Karpas-422 (cell line): ENCODE data around the gene TPK1. TPM values are rescaled to one million over a fixed set of nuclear protein-coding genes. Genes with fewer than 3 reads are reported as not detected.

Experiments used
- DNase-seq: peaks from one replicate; pipeline ENCODE4 v3.0.0-alpha.2; 2015
- H2AFZ ChIP-seq: fragments of 200-600 bp; sonication (generic); 2 replicates; pipeline ENCODE4 v1.6.1; 2014; ENCODE audit warnings: antibody characterized with exemption, low read length, mixed read lengths
- H3K27ac ChIP-seq: fragments of 200-600 bp; sonication (generic); 2 replicates; pipeline ENCODE4 v1.5.1; 2014; ENCODE audit warnings: mild to moderate bottlenecking, low read length, moderate library complexity
- H3K27me3 ChIP-seq: fragments of 200-600 bp; sonication (generic); 2 replicates; pipeline ENCODE4 v1.6.1; 2014; ENCODE audit warnings: low read length, mixed read lengths
- H3K36me3 ChIP-seq: fragments of 200-600 bp; sonication (generic); 2 replicates; pipeline ENCODE4 v1.6.1; 2014; ENCODE audit warnings: low read length, mixed read lengths; ENCODE audit not compliant: insufficient read depth
- H3K4me1 ChIP-seq: fragments of 200-600 bp; sonication (generic); 2 replicates; pipeline ENCODE4 v1.6.1; 2014; ENCODE audit warnings: mild to moderate bottlenecking, low read length, mixed read lengths
- H3K4me2 ChIP-seq: fragments of 200-600 bp; sonication (generic); 2 replicates; pipeline ENCODE4 v1.6.1; 2014; ENCODE audit warnings: low read length, low read depth, mild to moderate bottlenecking; ENCODE audit not compliant: poor library complexity, severe bottlenecking
- H3K4me3 ChIP-seq: fragments of 200-600 bp; sonication (generic); 2 replicates; pipeline ENCODE4 v1.5.1; 2014; ENCODE audit warnings: mild to moderate bottlenecking, antibody characterized with exemption, low read length, mixed read lengths
- H3K79me2 ChIP-seq: fragments of 200-600 bp; sonication (generic); 2 replicates; pipeline ENCODE4 v1.6.1; 2014; ENCODE audit warnings: mild to moderate bottlenecking, low read length, mixed read lengths
- H3K9ac ChIP-seq: fragments of 200-600 bp; sonication (generic); 2 replicates; pipeline ENCODE4 v1.6.0; 2014; ENCODE audit warnings: low read length
- H3K9me2 ChIP-seq: fragments of 200-600 bp; sonication (generic), shearing (Covaris generic); replicated peaks from 2 replicates; pipeline ENCODE4 v1.6.0; 2014; ENCODE audit warnings: mild to moderate bottlenecking, low read length, moderate library complexity; ENCODE audit not compliant: insufficient read depth
- H3K9me3 ChIP-seq: fragments of 300-700, 200-600 bp; sonication (generic); 2 replicates; pipeline ENCODE4 v1.6.1; 2014; ENCODE audit warnings: low read length, mixed read lengths
- H4K20me1 ChIP-seq: fragments of 200-600 bp; sonication (generic); 2 replicates; pipeline ENCODE4 v1.6.1; 2014; ENCODE audit warnings: mild to moderate bottlenecking, antibody characterized with exemption, low read length, low read depth; ENCODE audit not compliant: insufficient read depth
- total RNA-seq: library from RNA; depleted of rRNA; stranded (reverse); fragments of >200 nt; shearing (Covaris generic); gene quantifications from 2 replicates; pipeline ENCODE4 v1.2.3, GENCODE V29; 2014; ENCODE audit warnings: low replicate concordance

The TPK1 gene
- total RNA-seq, 1 experiment from 2014 or later, result 11.5 TPM

DNA sequence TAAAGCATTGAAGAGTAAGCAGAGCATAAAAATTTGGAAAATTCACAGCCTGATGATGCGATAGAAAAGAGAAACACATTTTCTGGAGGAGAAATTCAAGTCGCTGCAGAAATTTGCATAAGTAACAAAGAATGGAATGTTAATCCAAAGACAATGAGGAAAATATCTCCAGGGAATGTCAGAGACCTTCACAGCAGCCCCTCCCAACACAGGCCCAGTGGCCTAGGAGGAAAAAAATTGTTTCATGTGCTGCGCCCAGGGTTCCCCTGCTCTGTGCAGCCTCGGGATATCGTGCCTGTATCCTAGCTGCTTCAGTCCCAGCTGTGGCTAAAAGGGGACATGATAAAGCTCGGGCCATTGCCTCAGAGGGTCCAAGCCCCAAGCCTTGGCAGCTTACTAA, 206.8 kb downstream of the TPK1 start:
- H3K27me3 ChIP-seq, result 0 out of 2 replicates have a peak, but pooled peaks cover 3% of the 10 kb centered on the region
- no peaks in the 10 kb centered on the region for H3K79me2 ChIP-seq
- H3K4me1 ChIP-seq, result no peaks in the 10 kb centered on the region
- no peak overlapping the region for H2AFZ ChIP-seq
- DNase-seq, result no peak
- H3K36me3 ChIP-seq, result no peaks in the 10 kb centered on the region
- no peak overlapping the region for H3K4me2 ChIP-seq
- no peak overlapping the region for H3K9ac ChIP-seq
- H3K4me3 ChIP-seq, result no peak overlapping the region
- H3K9me2 ChIP-seq, result no peaks in the 10 kb centered on the region; the same call in 1 of the 2 replicates
- H3K9me3 ChIP-seq, result peaks cover 10% of the 10 kb centered on the region; the same call in 1 of the 2 replicates
- H3K27ac ChIP-seq, result no peak overlapping the region
- H4K20me1 ChIP-seq, result no peaks in the 10 kb centered on the region

DNA sequence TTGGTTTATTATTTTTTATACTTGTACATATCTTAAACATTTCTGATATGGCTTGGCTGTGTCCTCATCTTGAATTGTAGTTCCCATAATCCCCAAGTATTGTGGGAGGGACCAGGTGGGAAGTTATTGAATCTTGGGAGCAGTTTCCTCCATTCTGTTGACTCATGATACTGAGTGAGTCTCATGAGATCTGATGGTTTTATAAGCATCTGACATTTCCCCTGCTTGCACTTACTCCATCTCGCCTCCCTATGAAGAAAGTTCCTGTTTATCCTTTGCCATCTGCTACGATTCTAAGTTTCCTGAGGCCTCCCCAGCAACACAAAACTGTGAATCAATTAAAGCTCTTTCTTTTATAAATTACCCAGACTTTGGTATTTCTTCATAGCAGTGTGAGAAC, 207.7 kb downstream of the TPK1 start:
- no peaks in the 10 kb centered on the region for H3K36me3 ChIP-seq
- H3K27ac ChIP-seq, result no peak overlapping the region
- H3K9me2 ChIP-seq, result no peaks in the 10 kb centered on the region
- no peaks in the 10 kb centered on the region for H3K4me1 ChIP-seq
- no peak overlapping the region for H3K4me2 ChIP-seq
- peaks cover 10% of the 10 kb centered on the region; the same call in 1 of the 2 replicates for H3K9me3 ChIP-seq
- H3K9ac ChIP-seq, result no peak overlapping the region
- no peak overlapping the region for H2AFZ ChIP-seq
- no peak for DNase-seq
- 0 out of 2 replicates have a peak, but pooled peaks cover 3% of the 10 kb centered on the region for H3K27me3 ChIP-seq
- H4K20me1 ChIP-seq, result no peaks in the 10 kb centered on the region
- H3K79me2 ChIP-seq, result no peaks in the 10 kb centered on the region
- H3K4me3 ChIP-seq, result no peak overlapping the region

DNA sequence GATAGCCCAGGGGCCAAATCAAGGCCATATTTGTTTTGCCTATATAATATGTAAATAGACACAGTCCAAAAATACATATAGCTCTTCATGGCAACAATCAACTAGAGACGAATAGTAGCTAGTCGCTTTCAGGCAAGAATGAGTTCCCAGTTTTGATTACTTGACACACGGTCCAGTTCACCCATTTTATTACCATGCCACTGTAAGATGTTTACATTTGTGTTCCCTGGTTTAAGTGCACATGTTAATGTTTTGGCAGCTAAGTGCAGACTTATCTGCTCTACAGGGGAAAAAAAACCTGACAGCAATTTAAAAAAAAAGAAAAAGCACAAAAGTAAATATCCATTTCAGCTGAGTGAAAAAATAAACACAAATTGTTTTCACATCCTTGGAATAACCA, 213.1 kb downstream of the TPK1 start:
- Histone ChIP-seq H3K36me3 (no peaks in the 10 kb centered on the region), H4K20me1 (no peaks in the 10 kb centered on the region), H3K9ac (no peak overlapping the region), H3K4me1 (no peaks in the 10 kb centered on the region), H3K4me2 (no peak overlapping the region), H3K9me3 (0 out of 2 replicates have a peak, but pooled peaks cover 3% of the 10 kb centered on the region), H3K9me2 (no peaks in the 10 kb centered on the region), H3K27ac (no peak overlapping the region), H3K4me3 (no peak overlapping the region), H2AFZ (no peak overlapping the region), H3K79me2 (no peaks in the 10 kb centered on the region), H3K27me3 (0 out of 2 replicates have a peak, but pooled peaks cover 3% of the 10 kb centered on the region)
- no peak for DNase-seq

DNA sequence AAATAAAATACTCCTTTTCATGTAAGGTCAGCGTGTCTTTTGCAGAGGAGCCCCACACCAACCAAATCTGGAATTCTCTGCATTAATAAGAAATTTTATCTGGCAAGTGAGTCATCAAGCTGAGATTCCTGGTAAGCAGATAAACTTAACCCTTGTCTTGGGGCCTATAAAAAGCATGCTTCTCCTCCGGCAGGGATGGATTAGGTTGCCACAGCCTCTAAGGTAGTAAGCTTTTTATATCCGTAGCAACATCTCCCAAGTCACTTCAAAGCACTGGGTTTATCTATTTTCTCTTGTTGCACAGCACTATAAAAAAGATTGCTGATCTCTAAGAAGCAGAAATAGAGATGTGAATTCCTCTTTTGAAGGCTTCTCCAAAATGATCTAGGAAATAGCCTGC, 229.6 kb downstream of the TPK1 start:
- no peak overlapping the region for H3K4me2 ChIP-seq
- H3K79me2 ChIP-seq, result no peaks in the 10 kb centered on the region
- no peak overlapping the region for H3K27ac ChIP-seq
- no peak for DNase-seq
- no peaks in the 10 kb centered on the region for H3K36me3 ChIP-seq
- no peaks in the 10 kb centered on the region for H3K4me1 ChIP-seq
- H2AFZ ChIP-seq, result no peak overlapping the region
- H3K9me2 ChIP-seq, result no peaks in the 10 kb centered on the region
- H3K9ac ChIP-seq, result no peak overlapping the region
- H4K20me1 ChIP-seq, result no peaks in the 10 kb centered on the region
- H3K9me3 ChIP-seq, result no peaks in the 10 kb centered on the region
- H3K4me3 ChIP-seq, result no peak overlapping the region
- no peaks in the 10 kb centered on the region for H3K27me3 ChIP-seq

DNA sequence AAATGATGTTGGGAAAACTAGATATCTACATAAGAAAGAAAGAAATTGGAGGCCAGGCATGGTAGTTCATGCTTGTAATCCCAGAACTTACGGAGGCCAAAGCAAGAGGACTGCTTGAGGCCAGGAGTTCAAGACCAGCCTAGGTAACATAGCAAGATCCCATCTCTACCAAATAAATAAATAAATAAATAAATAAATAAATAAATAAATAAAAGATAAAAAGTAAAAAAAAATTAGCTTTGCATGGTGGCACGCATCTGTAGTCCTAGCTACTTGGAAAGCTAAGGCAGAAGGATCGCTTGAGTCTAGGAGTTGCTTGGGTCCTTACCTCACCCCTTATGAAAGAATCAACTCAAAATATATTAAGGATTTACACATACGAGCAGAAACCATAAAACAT, 238.9 kb downstream of the TPK1 start:
- no peak overlapping the region for H3K4me2 ChIP-seq
- DNase-seq, result no peak

DNA sequence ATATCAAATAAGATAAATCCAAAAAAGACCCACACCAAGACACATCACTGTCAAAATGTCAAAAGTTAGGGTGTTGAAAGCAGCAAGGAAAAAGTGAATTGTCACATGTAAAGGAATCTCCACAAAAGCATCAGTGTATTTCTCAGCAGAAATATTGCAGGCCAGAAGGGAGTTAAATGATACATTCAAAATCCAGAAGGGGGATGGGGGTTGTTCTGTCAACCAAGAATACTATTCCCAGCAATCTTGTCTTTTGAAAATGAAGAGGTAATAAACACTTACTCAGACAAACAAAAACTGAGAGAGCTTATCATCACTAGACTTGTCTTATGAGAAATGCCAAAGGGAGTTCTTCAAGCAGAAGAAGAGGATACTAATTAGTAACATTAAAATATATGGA, 241.3 kb downstream of the TPK1 start:
- Histone ChIP-seq H3K27me3 (no peaks in the 10 kb centered on the region), H3K79me2 (no peaks in the 10 kb centered on the region), H3K9me2 (no peaks in the 10 kb centered on the region), H3K9ac (no peak overlapping the region), H3K36me3 (no peaks in the 10 kb centered on the region), H3K9me3 (no peaks in the 10 kb centered on the region), H3K4me3 (no peak overlapping the region), H3K4me1 (no peaks in the 10 kb centered on the region), H4K20me1 (no peaks in the 10 kb centered on the region), H3K4me2 (no peak overlapping the region), H3K27ac (no peak overlapping the region), H2AFZ (no peak overlapping the region)
- no peak for DNase-seq

More for the DNA sequence above, 238.9 kb downstream of the TPK1 start:
- Histone ChIP-seq H3K9me3 (no peaks in the 10 kb centered on the region), H4K20me1 (no peaks in the 10 kb centered on the region), H3K27me3 (no peaks in the 10 kb centered on the region), H3K4me1 (no peaks in the 10 kb centered on the region), H3K27ac (no peak overlapping the region), H3K9ac (no peak overlapping the region), H3K9me2 (no peaks in the 10 kb centered on the region), H3K79me2 (no peaks in the 10 kb centered on the region), H2AFZ (no peak overlapping the region), H3K4me3 (no peak overlapping the region), H3K36me3 (no peaks in the 10 kb centered on the region)

DNA sequence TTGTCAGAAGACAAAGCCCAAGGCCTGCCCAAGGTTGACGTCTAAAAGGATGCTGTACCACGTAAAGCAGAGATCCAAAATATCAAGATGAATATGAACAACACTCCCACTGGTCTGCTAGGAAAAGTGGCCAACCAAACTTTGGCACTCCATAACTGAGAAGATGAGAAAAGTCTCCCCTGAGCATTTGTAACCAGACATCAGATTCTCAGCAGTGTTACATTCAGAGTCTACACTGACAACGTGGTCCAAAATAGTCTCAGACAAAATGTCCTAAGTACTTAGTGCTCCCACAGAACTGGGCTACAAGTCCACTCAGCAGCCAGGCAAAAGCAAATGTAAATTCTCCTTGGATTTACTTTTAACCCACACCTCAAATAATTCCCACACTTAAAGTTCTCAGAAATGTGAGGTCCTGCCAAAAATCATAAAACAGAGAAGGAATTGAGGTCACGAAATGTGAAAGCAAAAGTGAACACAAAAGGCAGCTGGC, 247.2 kb downstream of the TPK1 start:
- no peak for DNase-seq
- no peak overlapping the region for H3K4me2 ChIP-seq
- H3K9me2 ChIP-seq, result no peaks in the 10 kb centered on the region
- H3K9ac ChIP-seq, result no peak overlapping the region
- H3K27ac ChIP-seq, result no peak overlapping the region
- no peaks in the 10 kb centered on the region for H3K79me2 ChIP-seq
- no peaks in the 10 kb centered on the region for H3K27me3 ChIP-seq
- no peaks in the 10 kb centered on the region for H3K9me3 ChIP-seq
- no peaks in the 10 kb centered on the region for H3K4me1 ChIP-seq
- no peak overlapping the region for H3K4me3 ChIP-seq
- no peak overlapping the region for H2AFZ ChIP-seq
- H3K36me3 ChIP-seq, result no peaks in the 10 kb centered on the region
- no peaks in the 10 kb centered on the region for H4K20me1 ChIP-seq

DNA sequence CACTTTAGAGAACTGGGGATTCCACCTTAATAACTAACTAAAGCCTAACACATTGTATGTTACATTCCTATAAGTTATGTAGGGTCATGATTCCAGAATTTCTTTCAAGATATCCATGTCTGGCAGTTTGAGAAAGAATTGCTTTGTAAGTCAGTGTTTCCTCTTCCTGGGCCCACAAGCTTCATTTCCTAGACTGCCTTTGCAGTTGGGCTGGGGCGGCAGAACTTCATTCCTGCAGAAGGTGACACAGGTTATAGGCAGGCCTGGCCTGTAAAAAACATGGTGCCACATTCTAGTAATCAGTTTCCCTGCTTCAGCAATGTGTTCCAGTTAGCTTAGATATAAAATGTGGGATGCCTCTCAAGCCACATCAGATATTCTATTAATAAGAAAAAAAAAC, 248.2 kb downstream of the TPK1 start:
- Histone ChIP-seq H3K9me2 (no peaks in the 10 kb centered on the region), H3K4me3 (no peak overlapping the region), H3K9me3 (no peaks in the 10 kb centered on the region), H3K9ac (no peak overlapping the region), H3K27ac (no peak overlapping the region), H2AFZ (no peak overlapping the region), H3K4me1 (no peaks in the 10 kb centered on the region), H3K79me2 (no peaks in the 10 kb centered on the region), H3K4me2 (no peak overlapping the region), H3K27me3 (no peaks in the 10 kb centered on the region), H3K36me3 (no peaks in the 10 kb centered on the region), H4K20me1 (no peaks in the 10 kb centered on the region)
- DNase-seq, result no peak

DNA sequence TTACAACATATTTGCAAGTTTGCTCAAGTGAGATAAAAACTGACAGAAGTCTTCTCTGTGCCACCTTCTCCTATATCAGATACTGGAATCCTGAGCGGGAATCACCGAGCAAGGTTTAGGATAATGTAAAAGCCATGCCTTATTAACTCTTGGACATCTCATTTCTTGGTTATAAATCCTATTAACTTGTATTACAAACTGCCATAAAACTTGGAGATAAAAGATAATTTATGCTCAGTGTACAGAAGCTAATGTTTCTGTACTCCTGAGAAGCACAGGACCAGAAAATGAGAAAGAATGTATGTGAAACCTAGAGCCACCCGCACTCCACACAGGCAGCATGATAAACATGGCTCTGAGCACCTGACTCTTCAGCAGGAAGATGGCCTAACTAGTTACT, 251.1 kb downstream of the TPK1 start:
- H3K4me1 ChIP-seq, result no peaks in the 10 kb centered on the region
- DNase-seq, result no peak
- no peaks in the 10 kb centered on the region for H3K79me2 ChIP-seq
- no peak overlapping the region for H3K4me2 ChIP-seq
- no peaks in the 10 kb centered on the region for H3K36me3 ChIP-seq
- H2AFZ ChIP-seq, result no peak overlapping the region
- H3K9ac ChIP-seq, result no peak overlapping the region
- H3K4me3 ChIP-seq, result no peak overlapping the region
- no peaks in the 10 kb centered on the region for H3K9me2 ChIP-seq
- no peaks in the 10 kb centered on the region for H4K20me1 ChIP-seq
- H3K9me3 ChIP-seq, result no peaks in the 10 kb centered on the region
- no peaks in the 10 kb centered on the region for H3K27me3 ChIP-seq
- H3K27ac ChIP-seq, result no peak overlapping the region
